WTC11 (cell line): ENCODE results near the gene WDR47.

Experiments
- IRF2 ChIP-seq: sonication (generic); formaldehyde crosslinking; IDR thresholded peaks from 2 replicates; pipeline ENCODE4 v1.8.0; 2022; ENCODE audit warnings: low read depth, missing genetic modification reagents, borderline replicate concordance
- NR3C1 ChIP-seq: sonication (generic); formaldehyde crosslinking; conservative IDR thresholded peaks from 2 replicates; pipeline ENCODE4 v1.8.1; 2023; ENCODE audit warnings: low read depth, mild to moderate bottlenecking, missing genetic modification reagents
- TEAD4 ChIP-seq: sonication (generic); formaldehyde crosslinking; IDR thresholded peaks from 2 replicates; pipeline ENCODE4 v1.8.0; 2022; ENCODE audit warnings: mild to moderate bottlenecking, missing genetic modification reagents
- ZBTB21 ChIP-seq: sonication (generic); formaldehyde crosslinking; IDR thresholded peaks from 2 replicates; pipeline ENCODE4 v1.8.1; 2023; ENCODE audit warnings: mild to moderate bottlenecking, missing genetic modification reagents, borderline replicate concordance
- ZNF416 ChIP-seq: fragments of 250-450 bp; sonication (Bioruptor Pico); IDR thresholded peaks from 2 replicates; pipeline ENCODE4 v1.9.0; 2021; ENCODE audit warnings: mild to moderate bottlenecking, inconsistent platforms
- TF ChIP-seq, protein P1 (sequence below): fragments of 200-600 bp; IDR thresholded peaks from 2 replicates; pipeline ENCODE4 v1.8.0; 2022; ENCODE audit warnings: antibody characterized with exemption
- TF ChIP-seq, protein P2 (sequence below): sonication (generic); formaldehyde crosslinking; IDR thresholded peaks from 2 replicates; pipeline ENCODE4 v1.8.0; 2022; ENCODE audit warnings: mild to moderate bottlenecking, missing genetic modification reagents

DNA sequence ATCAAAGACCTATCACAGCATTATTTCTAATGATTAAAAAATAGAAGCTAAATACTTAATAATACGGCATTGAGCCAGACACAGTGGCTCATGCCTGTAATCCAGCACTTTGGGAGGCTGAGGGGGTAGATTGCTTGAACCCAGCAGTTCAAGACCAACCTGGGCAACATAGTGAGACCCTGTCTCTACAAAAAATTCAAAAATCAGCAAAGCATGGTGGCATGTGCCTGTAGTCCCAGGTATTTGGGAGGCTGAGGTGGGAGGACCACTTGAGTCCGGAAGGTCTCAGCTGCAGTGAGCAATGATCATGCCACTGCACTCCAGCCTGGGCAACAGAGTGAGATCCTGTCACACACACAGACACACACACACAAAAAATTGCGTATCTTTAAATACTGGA lies 23.2 kb upstream of the WDR47 start:
- TF ChIP-seq, protein P1, sequence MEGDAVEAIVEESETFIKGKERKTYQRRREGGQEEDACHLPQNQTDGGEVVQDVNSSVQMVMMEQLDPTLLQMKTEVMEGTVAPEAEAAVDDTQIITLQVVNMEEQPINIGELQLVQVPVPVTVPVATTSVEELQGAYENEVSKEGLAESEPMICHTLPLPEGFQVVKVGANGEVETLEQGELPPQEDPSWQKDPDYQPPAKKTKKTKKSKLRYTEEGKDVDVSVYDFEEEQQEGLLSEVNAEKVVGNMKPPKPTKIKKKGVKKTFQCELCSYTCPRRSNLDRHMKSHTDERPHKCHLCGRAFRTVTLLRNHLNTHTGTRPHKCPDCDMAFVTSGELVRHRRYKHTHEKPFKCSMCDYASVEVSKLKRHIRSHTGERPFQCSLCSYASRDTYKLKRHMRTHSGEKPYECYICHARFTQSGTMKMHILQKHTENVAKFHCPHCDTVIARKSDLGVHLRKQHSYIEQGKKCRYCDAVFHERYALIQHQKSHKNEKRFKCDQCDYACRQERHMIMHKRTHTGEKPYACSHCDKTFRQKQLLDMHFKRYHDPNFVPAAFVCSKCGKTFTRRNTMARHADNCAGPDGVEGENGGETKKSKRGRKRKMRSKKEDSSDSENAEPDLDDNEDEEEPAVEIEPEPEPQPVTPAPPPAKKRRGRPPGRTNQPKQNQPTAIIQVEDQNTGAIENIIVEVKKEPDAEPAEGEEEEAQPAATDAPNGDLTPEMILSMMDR: no peak
- TF ChIP-seq IRF2 (CRISPR knock-in tag) (no peak), ZBTB21 (CRISPR knock-in tag) (no peak), NR3C1 (CRISPR knock-in tag) (no peak), TEAD4 (CRISPR knock-in tag) (no peak), ZNF416 (no peak)
- TF ChIP-seq, protein P2, sequence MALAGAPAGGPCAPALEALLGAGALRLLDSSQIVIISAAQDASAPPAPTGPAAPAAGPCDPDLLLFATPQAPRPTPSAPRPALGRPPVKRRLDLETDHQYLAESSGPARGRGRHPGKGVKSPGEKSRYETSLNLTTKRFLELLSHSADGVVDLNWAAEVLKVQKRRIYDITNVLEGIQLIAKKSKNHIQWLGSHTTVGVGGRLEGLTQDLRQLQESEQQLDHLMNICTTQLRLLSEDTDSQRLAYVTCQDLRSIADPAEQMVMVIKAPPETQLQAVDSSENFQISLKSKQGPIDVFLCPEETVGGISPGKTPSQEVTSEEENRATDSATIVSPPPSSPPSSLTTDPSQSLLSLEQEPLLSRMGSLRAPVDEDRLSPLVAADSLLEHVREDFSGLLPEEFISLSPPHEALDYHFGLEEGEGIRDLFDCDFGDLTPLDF: no peak
